Fibroblast of skin of abdomen (primary cell): Measurements from ENCODE around the gene CHCHD1.
"Not testable (repeated sequence)": the region's sequence is repeated elsewhere in the genome, so short reads cannot be mapped to it uniquely, and the experiment has no call there.

Source experiments
- DNase-seq: peaks from one replicate; pipeline ENCODE4 v3.0.0-alpha.2; 2013

Gene CHCHD1

DNA sequence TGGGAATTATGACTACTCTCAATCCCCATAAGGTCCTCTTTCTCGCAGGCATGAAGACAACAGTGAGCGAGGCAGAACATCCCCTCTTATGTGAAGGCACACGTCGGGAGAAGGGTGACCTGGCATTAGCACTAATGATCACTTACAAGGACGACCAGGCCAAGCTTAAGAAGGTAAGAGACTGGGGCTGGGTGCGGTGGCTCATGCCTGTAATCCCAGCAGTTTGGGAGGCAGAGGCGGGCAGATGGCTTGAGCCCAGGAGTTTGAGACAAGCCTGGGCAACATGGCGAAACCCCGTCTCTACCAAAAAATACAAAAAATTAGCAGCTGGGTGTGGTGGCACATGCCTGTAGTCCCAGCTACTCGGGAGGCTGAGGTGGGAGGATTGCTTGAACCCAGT lies 13.6 kb downstream of the CHCHD1 start:
- not testable (repeated sequence) for DNase-seq

DNA sequence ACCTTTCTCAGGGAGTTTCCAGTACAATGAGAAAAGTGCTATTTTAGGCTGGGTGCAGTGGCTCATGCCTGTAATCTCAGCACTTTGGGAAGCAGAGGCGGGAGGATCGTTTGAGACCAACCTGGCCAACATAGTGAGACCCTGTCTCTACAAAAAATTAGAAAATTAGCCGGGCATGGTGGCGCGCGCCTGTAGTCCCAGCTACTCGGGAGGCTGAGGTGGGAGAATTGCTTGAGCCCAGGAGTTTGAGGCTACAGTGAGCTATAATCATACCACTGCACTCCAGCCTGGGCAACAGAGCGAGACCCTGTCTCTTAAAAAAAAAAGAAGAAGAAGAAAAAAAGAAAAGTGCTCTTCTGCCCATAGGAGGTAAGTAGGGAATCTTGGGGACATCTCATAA lies 14.2 kb downstream of the CHCHD1 start:
- DNase-seq = not testable (repeated sequence)

GRCh38 chr10:73796766-73797165 lies 14.9 kb downstream of the CHCHD1 start:
- DNase-seq = no peak

DNA sequence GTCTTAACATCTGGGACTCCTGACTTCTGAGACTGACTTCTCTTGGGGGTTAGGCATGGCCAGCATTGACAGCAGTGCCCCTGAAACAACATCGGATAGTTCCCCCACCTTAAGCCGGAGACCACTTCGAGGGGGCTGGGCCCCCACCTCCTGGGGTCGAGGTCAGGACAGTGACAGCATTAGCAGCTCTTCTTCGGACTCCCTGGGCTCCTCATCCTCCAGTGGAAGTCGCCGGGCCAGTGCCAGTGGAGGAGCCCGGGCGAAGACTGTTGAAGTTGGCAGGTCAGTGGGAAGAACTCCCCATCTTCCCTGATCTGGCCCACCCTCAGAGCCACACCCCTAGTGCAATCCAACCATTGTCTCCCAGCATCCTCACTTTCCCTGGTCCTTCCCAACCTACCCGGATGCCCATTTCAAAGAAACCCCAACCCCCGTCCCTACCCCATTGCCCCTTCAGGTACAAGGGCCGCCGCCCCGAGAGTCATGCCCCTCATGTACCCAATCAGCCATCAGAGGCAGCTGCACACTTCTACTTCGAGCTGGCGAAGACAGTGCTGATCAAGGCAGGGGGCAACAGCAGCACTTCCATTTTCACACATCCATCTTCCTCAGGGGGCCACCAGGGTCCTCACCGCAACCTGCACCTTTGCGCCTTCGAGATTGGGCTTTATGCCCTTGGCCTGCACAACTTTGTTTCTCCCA lies 15.6 kb downstream of the CHCHD1 start:
- DNase-seq = no peak

GRCh38 chr10:73798087-73798486 lies 16.2 kb downstream of the CHCHD1 start:
- no peak for DNase-seq

DNA sequence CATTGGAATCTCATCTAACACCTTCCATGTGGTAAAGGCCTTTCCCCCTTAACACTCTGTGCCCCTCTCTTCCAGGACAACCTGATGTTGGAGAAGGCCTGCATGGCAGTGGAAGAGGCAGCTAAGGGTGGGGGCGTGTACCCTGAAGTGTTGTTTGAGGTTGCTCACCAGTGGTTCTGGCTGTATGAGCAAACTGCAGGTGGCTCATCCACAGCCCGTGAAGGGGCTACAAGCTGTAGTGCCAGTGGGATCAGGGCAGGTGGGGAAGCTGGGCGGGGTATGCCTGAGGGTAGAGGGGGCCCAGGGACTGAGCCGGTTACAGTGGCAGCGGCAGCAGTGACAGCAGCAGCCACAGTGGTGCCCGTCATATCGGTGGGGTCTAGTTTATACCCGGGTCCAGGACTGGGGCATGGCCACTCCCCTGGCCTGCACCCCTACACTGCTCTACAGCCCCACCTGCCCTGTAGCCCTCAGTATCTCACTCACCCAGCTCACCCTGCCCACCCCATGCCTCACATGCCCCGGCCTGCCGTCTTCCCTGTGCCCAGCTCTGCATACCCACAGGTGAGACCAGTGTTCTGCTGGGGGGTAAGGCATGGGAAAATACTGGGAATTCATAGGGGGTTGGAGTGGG lies 17.2 kb downstream of the CHCHD1 start:
- no peak for DNase-seq

GRCh38 chr10:73799899-73800559 lies 18.2 kb downstream of the CHCHD1 start:
- no peak for DNase-seq

DNA sequence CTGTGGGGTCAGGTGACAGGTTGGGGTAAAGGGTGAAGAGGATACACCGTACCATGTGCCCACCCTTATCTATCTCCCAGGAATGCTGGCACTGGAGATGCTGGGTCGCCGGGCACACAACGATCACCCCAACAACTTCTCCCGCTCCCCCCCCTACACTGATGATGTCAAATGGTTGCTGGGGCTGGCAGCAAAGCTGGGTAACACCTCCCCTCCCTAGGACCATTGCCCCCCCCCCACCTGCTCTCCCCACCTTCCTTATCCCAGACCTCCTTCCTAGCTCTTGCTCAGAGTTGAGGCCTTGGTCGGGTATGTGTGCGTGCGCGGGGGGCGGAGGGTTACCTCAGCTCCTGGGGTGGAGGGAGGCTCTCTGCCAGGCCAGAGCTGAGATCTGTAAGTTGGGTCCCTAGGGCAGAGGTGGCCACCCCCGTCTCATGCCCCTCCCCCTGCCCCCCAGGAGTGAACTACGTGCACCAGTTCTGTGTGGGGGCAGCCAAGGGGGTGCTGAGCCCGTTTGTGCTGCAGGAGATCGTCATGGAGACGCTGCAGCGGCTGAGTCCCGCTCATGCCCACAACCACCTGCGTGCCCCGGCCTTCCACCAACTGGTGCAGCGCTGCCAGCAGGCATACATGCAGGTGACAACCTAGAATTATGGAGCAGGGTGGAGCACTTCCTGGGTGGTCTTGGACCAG lies 18.9 kb downstream of the CHCHD1 start:
- DNase-seq = no peak

DNA sequence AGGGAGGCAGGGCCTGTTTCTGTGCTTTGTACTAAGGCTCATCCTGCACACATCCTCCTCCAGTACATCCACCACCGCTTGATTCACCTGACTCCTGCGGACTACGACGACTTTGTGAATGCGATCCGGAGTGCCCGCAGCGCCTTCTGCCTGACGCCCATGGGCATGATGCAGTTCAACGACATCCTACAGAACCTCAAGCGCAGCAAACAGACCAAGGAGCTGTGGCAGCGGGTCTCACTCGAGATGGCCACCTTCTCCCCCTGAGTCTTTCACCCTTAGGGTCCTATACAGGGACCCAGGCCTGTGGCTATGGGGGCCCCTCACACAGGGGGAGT lies 19.4 kb downstream of the CHCHD1 start:
- no peak for DNase-seq

- DNase-seq = no peak
Observed at GRCh38 chr10:73802276-73802991, 20.6 kb downstream of the CHCHD1 start.

DNA sequence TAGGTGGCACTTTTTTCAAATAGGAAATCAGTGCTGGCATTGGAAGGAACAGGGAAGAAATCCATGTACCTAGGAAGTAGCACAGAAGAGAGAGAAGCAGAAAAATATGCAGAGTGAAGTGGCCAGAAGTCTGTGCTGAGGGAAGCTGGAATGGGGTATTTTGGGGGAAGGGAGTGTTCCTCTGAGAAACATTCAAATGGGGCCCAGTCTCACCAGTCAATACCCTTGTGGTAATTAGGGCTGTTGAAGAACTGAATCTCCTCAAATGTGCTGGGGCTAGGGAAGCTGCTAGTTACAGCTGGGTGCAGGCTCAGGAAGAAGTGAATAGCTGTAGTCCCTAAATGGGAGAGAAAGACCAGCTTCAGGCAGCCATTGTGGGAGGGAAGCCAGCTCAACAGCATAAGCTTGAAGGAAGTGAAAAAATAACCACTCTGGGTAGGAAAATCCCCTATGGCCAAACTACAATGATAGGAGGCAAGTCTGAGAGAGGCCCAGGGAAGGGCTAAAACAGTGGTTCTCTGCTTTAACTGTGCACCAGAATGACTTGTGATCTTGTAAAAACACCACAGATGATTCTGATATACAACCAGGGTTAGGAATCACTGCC lies 21.9 kb downstream of the CHCHD1 start:
- DNase-seq = no peak

DNA sequence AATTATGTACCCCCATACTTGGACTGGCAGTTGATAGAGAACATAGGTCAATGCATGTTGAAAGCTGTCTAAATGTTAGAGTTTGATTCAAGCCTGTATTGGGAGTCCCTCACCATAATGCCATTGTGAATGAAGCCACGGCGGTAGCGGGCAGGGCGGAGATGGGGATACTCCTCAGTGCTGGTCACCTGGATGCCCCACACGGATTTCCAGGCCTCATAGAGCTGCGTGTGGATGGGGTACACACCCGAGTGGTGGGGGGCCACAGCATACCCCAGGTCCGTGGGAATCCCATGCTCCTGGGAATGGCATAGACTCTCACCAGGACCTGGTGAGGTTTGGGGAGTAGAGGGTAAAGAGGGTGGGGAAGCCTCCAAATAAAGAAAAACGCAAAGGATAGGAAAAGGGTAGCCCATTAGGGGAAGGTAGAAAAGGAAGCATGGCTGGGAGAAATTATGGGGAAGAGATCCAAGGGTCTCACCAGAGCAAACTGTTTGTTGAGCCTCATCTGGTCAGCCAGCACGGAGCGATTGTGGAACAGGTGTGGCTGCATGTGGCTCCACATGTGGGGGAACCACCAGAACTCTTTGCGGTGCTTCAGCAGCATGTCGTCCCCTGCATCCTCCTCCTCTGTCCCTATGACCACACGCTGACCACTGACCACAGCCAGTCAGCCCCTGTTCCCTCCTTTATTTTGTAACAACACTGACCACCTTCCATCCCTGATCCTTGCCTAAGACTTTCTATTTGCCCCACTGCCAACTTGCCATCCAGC lies 24.5 kb downstream of the CHCHD1 start:
- no peak for DNase-seq

- DNase-seq = no peak
Observed at GRCh38 chr10:73807471-73807870, 25.6 kb downstream of the CHCHD1 start.

DNA sequence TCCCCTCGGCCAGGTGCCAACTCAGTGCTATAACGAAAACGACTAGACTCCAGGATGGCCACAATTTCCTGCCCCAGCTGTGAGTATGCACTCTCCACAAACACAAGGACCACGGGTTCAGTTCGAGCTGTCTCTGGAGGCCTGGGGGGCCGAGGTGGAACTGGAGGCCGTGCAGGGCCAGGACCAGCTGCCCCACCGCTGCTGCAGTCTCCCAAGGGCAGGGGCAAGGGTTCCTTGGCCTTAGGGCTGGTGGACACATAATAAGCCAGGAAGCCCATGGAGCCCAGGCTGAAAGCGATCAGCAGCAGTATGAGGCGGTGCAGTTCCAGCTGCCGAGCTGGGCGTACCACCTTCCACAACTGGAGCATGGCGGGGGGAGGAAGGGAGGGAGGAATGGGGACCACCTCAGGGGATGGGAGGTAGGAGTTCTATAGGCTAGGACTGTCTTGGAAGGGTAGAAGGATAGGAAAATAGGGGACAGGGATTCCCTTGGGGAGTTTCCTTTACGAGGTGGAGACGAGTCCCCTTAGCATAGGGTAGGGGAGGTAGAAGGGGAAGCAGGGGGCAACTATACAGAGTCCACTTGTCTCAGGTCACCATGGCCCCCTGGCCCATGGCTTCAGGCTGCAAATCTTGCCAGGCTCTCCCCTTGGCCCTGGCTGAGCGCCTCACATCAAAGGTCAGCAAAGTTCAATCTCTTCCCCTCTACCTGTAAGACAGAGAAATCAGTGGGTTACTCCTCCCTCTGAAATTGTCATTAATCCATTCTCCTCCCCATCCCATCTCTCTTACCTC lies 26.4 kb downstream of the CHCHD1 start:
- no peak for DNase-seq

DNA sequence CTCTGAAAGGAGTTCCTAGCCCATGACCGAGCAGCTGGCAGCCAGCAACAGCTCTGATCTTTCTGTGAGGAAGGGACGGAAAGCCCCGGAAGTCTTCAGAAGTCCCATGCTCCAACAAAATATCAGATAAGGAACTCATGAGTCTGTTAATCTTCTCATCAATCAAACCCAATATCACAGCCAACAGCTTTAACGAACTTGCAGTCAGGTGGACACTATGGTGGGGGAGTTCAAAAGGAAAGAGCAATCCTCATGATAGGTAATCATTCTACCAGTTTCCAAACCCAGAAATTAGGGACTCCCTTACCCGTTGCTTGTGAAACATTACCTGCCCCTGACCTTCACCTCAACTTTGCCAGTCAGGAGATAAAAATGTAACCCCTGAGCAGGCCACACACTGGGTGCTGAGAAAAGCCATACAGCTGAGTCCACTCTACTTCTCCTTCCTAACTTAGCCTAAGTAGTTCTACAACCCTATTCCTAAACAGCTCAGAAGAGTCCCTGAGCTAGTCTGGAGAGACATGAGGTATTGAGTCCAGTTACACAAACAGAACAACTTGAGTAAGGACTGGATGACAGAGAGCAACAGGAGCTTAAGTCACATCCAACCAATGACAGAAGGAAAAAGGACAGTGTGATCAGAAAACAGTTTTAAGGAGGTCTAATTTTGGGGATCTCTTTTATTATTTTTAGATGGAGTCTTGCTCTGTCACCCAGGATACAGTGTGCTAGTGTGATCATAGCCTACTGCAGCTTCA lies 27.4 kb downstream of the CHCHD1 start:
- no peak for DNase-seq

- peak; percentile 12 for DNase-seq
Observed at GRCh38 chr10:73810358-73810734, 28.5 kb downstream of the CHCHD1 start.

DNA sequence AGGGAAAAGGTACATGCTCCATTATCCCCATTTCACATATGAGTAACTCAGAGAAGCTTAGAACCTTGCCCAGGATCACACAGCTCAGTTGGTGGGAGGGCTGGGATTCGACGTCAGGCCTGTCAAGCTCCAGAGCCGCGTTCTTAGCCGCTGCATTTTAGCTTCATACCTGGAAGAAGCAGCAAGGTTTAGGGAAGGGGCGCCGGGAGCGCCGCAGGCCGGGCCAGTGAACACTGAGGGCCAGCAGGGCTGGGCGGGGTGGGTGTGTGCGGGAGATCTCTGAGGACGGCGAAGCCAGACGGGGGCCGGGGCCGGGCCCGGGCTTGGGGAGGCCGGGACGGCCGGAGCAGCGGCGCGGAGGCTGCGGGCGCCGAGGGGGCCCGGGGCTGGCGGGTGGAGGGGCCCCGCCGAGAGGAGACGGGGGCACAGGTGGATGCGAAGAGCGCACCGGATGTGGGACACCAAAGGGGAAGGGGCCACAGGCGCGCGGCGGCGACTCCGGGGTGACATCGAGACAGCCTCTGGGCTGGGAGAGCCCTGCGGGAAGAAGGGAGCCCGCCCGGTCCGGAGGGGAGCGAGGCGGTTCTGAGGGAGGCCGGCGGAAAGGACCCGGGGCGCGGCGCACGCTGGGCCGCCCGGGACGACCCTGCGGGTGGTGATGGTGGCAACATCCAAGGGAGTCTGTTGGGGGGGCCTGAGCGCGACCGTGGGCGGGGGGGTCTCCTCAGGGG lies 29.1 kb downstream of the CHCHD1 start:
- DNase-seq = no peak

DNA sequence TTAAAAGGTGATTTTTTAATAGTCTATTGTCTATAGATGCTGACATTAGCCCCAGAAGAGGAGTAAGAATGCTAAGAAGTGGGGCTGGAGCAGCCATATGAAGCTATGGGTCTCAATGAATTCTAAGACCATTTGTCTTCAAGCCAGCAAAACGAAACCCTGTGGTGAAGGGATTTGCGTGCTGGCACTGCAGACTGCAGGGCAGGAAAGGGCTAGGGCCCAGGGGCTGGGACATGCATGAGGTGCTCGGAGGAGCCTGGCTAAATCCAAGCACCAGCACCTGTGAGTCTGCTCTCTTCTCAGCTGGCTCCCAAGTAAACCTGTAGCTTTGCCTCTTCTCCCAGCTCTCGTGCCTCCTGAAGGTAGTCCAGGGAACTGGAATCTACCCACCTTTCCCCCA lies 30.8 kb downstream of the CHCHD1 start:
- DNase-seq = no peak

- DNase-seq = no peak
Observed at GRCh38 chr10:73813333-73813732, 31.5 kb downstream of the CHCHD1 start.
